Ecto neural progenitor cell (in vitro differentiated cells): ENCODE results near the gene CREBBP.

ENCODE experiments used
- DNase-seq: peaks from one replicate; pipeline ENCODE4 v3.0.0-alpha.2; 2018; ENCODE audit warnings: low spot score

CREBBP gene

DNA sequence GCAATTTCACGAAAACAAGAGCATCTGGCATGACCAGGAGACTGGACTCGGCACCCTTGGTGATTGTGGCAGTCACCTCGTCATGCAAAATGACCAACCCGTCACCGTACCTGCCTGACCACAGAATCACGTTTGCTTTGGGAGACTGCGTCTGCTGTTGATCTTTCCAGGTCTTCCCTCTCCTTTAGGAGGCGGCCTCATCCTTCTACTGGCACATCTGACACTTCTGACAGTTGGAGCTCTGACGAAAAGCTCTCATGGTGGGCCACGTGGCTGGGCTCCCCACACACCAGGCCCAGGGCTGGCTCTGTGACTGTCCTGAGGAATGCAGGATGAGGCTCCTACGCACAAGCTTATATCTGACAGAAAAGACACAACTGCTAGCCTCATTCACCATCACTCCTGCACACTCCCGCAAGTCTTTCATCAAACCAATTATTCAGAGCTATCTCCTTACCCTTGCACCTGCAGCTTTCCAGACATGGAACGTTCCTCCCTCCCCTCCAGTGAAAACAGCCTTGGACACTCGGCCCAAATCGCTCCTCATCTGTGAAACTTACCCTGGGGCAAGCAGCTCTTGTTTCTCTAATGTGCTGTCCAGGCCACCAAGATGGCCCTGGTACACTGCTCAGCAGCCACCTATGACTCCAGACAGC lies 166.8 kb downstream of the CREBBP start:
- DNase-seq, result no peak

DNA sequence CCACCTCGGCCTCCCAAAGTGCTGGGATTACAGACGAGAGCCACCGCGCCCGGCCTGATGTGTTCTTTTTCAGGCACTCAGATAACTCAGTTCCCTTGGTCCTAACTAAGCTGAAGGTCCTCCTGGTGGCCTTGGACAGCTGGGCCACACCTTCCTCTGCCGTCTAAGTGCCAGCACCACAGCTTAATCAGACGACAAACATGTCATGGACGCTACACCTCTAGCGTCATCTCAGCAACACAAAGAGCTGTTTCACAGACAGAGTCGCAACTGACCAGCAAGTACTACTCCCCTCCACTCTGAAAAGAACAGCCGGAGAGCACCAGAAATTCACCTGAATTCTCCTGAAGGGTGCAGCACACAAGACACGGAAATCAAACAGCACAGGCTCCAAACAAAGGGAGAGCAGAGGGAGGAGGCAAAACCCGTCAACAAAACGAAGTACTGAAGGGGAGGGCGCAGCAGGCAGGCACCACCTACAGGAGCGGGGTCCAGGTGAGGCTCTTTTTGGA lies 167.6 kb downstream of the CREBBP start:
- DNase-seq, result no peak

DNA sequence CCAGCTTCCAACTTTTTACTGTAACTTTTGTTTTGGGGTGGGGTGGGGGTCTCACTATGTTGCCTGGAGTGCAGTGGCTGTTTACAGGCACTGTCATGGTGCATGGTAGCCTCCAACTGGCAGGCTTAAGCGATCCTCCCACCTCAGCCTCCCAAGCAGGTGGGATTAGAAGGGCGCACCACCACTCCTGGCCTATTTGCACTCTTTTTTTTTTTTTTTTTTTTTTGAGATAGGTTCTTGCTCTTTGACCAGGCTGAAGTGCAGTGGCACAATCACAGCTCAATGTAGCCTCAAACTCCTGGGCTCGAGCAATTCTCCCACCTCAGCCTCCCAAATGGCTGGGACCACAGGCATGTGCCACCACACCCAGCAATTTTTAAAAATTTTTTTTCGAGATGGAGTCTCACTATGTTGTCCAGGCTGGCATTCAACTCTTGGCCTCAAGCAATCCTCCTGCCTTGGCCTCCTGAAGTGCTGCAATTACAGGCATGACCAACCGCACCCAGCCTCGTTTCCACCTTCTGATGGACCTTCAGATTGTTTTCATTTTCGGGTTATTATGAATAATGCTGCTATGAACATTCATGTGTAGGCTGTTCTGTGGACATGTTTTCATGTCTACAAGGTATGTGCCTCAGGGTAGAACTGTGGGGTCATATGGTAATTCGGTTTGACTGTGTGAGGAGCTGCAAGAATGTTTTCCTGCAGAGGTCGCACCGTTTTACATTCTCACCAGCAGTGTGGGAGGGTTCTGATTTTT lies 174.1 kb downstream of the CREBBP start:
- DNase-seq, result no peak

DNA sequence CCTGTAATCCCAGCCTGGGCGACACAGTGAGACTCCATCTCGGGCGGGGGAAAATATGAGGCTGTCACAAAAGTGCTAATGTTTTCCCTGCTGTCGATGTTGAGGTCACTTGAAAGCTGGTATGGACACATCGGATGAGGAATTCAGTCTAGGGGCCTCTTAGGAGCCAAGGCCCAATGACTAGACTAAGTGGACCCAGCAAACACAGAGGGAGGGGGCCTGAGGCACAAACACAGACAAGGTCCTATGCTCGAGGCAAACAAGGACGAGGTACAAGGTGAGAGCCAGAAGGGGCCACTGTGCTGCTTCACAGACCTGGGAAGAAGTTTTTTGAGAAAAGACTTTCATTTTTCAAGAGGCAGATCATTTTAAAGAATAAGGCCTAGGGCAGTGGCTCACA lies 178.4 kb downstream of the CREBBP start:
- no peak for DNase-seq

DNA sequence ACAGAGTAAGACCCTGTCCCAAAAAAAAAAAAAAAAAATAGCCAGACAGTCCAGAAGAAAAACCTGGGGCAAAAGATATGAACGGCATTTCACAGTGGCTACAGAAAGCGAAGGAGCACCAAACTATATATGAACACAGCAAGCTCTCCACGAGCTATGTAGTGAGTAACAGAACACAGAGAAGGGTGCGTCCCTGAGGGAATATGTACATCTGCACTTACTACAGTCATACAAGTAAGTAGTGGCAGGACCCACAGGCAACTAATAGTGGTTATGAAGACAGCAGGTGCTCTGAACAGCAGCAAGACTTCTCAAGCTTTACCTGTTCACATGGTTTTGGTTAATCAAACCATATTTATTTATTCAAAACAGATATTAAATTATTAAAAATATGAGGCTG lies 179.0 kb downstream of the CREBBP start:
- DNase-seq, result no peak

DNA sequence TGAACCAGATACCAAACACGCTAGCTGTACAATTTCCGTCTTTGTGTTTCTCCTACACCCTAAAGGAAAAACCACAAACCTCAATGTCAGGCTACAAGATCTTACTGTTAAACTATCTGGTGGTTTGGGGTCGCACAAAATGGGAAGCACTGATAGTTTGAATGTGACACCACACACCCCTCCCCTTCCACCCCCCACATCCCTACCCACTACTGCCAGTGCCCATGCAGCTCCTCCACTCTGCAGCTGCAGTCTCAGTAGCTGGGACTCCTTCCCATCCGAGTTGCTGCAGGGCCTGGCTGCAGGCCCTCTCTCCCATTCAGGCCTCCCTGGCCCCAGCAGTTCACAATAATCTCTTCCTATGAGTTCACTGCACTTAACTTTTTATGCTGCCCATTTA lies 181.6 kb downstream of the CREBBP start:
- DNase-seq, result no peak

DNA sequence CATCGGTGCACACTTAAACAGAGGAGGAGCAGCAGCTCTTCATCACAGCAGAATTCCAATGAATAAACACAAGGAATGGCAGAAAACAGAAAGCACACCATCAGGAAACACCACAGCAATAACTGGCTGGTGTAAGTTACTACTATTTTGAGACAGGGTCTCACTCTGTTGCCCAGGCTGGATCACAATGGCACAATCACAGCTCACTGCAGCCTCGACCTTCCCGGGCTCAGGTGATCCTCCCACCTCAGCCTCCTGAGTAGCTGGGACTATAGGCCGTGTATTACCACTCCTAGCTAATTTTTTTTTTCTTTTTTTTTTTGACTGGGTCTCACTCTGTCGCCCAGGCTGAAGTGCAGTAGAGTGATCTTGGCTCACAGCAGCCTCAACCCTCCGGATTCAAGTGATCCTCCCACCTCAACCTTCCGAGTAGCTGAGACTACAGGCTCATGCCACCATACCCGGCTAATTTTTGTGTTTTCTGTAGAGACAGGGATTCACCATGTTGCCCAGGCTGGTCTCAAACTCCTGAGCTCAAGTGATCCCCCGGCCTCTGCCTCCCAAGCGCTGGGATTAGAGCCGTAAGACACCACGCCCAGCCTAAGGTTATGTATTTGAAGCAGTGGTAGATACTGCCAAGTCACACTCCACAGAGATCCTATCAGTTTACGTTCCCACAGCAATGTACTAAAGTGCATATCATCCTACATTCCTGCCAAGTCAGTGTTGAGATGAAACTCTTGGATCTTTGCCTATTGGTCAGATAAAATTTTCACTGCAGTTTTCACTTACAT lies 183.9 kb downstream of the CREBBP start:
- DNase-seq, result no peak

DNA sequence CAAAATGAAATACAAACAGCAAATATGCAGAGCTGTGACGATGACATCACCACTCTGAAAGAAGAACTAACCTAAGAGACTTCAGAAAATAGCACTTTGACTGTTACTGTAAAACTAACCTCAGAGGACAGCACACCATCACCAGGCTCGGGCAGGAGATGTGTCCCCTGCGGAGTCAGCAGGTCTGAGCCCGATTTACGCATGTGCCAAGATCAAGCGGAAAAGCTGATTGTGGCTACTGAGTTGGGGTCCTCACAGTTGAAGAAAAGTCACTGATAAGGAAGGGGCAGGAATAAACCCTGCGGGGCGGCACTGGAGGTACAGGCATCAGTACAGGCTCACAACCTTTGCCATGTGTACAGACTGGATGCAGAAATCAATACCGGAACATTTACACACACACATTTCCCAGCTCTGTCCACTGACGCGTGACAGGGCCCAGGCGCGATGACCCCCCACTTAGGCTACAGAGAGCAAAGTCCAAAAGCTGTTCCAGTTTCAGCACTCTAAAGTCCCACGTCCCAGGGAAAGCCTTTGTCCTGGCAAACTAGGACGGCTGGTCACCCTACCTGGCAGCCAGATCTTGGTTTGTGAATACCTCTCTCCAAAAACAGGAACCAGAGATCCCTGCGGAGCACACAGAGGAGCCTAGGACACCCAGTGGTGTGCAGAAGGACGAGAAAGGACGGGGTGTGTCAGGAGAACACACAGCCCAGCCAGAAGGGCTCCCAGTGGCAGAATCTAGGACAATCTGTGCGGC lies 184.7 kb downstream of the CREBBP start:
- no peak for DNase-seq

DNA sequence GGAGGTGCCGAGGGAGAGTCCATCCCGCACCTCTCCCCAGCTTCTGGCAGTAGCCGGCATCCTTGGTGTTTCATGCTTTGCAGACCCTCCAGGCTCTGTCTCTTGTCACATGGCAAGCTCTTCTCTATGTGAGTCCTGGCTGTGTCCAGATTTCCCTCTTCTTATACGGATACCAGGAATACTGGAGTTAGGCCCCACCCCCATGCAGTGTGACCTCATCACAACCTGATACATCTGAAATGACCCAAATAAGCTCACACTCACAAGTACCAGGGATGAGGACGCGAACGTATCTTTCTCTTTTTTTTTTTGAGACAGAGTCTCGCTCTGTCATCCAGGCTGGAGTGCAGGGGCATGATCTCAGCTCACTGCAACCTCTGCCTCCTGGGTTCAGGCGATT lies 186.5 kb downstream of the CREBBP start:
- no peak for DNase-seq

DNA sequence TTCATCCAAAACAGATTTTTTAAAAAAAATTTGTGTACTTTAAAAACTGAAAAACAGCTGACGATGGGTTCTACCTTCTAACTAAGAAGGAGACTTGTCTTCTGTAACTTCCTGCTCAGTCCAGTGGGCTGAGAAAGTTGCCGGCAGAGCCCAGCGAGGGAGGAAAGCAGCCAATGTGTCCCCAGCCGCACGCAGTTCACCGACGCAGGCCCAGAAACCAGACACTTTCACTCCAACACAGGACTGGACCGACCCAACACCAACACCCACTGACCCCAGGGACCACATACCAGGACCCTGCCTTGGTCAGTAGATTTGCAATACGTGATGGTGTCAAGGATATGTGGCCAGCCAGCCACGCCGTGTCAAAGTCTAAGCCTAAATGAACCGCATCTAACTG lies 188.8 kb downstream of the CREBBP start:
- DNase-seq, result no peak

DNA sequence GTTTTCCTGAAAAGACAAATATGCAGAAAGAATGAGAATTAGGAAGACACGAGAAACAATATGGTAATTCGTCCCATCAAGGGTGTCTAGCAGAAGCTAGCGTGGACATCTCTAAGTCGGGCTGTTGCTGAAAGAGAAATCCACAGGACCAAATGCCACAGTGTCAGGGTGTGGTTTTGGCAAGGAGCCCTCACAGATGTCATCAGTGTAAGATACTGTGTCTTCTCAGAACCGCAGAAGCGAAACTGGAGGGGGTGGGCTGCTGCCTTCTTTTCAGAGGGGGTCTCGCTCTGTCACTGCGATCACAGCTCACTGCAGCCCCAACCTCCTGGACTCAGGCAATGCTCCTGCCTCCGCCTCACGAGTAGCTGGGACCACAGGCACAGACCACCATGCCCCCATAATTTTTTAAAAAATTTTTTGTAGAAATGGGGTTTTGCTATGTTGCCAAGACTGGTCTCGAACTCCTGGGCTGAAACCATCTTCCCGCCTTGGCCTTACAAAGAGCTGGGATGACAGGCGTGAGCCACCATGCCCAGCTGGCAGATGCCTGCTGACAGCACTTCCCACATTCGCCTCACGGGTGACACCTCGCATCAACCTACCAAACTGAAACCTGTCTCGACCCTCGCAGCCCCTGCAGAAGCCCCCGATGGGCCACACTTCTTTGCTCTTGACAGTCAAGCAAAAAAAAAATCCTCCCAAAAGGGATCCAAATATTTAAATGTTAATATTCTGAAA lies 189.4 kb downstream of the CREBBP start:
- no peak for DNase-seq

DNA sequence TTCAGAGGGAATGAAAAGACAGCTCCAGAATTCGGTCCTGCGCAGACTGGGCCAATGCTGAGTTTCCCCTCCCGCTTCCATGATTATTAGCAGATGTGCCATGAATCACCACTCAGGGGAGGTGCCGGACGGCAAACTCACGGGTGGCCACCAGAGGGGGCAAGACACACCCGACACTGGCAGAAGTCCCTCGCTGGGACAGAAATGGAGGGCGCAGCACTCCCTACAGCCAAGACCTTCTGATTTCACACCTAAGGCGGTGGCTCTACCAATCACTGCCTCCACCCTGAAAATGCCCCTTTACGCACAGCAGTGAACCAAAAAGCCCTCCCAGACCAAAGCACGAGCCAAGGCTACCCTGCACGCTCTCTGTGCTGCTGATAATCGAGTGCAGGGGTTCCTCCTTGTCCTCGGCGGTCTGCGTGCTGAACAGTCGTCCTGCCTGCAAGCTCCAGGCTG lies 190.0 kb downstream of the CREBBP start:
- DNase-seq, result peak; percentile 89

DNA sequence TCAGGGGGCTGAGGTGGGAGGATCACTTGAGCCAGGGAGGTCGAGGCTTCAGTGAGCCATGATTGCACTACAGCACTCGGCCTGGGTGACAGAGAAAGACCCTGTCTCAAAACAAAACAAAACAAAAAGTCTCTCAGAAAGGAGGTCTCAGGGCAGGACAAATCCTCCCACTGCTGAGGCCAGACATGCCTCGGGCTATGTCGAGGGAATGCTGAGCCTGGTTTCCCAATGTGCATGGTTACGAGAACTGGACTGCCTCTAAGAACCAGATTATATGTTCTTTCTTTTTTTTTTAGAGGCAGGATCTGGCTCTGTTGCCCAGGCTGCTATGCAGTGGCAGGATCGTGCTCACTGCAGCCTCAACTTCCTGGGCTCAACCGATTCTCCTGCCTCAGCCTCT lies 190.8 kb downstream of the CREBBP start:
- DNase-seq, result no peak

DNA sequence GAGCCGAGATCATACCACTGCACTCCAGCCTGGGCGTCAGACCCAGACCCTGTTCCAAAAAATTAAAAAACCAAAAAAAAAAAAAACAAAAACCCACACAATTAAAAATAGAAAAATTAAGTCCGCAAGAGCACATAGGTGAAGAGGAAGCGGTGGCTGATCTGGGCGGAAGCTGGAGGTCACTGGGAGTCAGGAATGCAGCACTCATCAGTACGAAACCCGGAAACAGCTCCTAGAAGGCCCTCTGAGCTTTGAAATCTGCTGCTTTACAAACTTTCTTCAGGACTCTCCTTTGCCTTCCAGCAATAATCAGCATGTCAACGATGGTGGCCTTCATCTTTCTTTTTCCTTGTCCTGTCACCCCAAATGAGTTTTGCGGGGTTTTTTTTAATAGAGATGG lies 192.7 kb downstream of the CREBBP start:
- no peak for DNase-seq

DNA sequence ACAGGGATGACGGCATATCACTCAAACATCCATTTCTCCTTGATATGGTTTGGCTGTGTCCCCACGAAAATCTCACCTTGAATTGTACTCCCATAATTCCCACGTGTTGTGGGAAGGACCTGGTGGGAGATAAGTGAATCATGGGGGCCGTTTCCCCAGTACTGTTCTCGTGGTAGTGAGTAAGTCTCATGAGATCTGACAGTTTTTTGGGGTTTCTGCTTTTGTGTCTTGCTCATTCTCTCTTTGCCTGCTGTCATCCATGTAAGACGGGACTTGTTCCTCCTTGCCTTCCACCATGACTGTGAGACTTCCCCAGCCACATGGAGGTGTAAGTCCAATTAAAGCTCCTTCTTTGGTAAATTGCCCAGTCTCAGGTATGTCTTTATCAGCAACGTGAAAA lies 193.5 kb downstream of the CREBBP start:
- DNase-seq, result no peak

DNA sequence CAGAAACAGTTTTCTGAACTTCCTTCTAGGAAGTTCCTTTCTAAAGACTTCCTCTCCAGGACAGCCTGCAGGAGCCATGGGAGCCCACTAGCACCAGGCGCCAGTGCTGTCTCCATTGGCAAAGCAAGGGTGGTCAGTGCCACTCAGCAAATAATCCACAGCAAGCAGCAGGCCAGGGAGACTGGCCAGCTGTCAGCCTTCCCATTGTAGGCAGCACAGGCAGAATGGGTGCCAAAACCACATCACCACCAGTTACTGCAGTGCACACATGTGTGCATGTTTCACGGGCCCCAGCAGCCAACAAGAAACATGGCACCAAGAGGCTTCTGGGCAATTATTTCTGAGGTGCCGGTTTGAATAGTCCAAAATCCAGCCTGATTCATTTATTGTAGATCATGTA lies 199.3 kb downstream of the CREBBP start:
- DNase-seq, result no peak

DNA sequence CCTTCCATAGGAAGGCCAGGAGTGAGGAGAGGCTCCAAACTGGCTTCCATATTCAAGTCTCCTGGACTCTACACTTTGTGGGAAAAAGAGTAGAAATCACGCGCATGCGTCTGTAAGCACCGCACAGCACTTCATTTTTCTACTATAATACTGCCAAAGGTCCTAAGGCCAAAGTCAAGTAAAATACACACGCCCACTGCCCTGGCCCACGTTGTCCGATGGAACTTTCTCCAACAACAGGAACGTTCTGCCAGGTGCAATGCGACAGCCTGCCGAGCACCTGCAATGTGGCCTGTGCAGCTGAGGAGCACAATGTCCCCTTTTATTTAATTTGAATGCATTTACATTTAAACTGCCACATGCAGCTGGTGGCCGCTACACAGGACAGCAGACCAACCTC lies 202.5 kb downstream of the CREBBP start:
- DNase-seq, result no peak

DNA sequence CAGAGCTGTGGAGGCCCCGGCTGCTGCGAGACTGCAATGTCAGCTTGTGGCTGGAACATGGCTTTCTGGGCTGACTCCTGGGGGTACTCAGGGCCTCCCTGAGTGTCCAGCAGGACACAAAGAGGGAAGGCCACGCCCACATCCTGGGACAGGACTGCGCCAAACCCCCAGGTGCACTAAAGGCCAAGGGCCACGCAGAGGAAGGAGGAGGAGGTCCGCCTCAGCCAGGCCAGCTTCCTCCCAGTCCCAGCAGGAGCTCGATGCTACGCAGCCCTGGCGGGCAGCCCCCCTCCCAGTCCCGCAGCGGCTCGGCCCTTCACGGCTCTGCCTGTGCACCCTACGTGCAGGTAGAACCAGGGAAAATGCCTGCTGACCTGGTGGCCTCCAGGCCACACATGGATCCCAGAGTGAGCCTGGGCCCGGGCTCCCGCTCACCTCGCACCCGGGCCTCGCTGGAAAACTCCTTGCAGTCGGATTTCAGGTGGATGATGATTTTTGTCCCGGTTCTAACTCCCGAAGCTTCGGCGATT lies 204.8 kb downstream of the CREBBP start:
- DNase-seq, result no peak
